HG02981 (cell line): ENCODE data around the gene PRXL2B.

Source experiments
- ATAC-seq: cut with Tn5 transposase; IDR thresholded peaks from one replicate; pipeline ENCODE4 v1.9.1; 2021; ENCODE audit warnings: mild to moderate bottlenecking, moderate library complexity; ENCODE audit not compliant: unreplicated experiment

PRXL2B gene

GRCh38 chr1:2596530-2597333 is 10.2 kb downstream of the PRXL2B start:
- ATAC-seq, result no peak

- ATAC-seq, result no peak
Measured at GRCh38 chr1:2597441-2598328, 11.1 kb downstream of the PRXL2B start.

GRCh38 chr1:2598329-2598931 is 11.9 kb downstream of the PRXL2B start:
- ATAC-seq, result no peak

- ATAC-seq, result no peak
Measured at GRCh38 chr1:2601721-2602303, 15.2 kb downstream of the PRXL2B start.

- no peak for ATAC-seq
Measured at GRCh38 chr1:2602311-2602835, 15.8 kb downstream of the PRXL2B start.

- ATAC-seq, result no peak
Measured at GRCh38 chr1:2602866-2603520, 16.4 kb downstream of the PRXL2B start.

- ATAC-seq, result no peak
Measured at GRCh38 chr1:2603521-2604155, 17.1 kb downstream of the PRXL2B start.

- ATAC-seq, result no peak
Measured at GRCh38 chr1:2604156-2604843, 17.7 kb downstream of the PRXL2B start.

GRCh38 chr1:2604844-2605508 is 18.4 kb downstream of the PRXL2B start:
- ATAC-seq, result no peak

GRCh38 chr1:2605509-2606395 is 19.2 kb downstream of the PRXL2B start:
- ATAC-seq, result no peak

- ATAC-seq, result no peak
Measured at GRCh38 chr1:2606396-2606880, 19.9 kb downstream of the PRXL2B start.

GRCh38 chr1:2606881-2607621 is 20.5 kb downstream of the PRXL2B start:
- no peak for ATAC-seq

GRCh38 chr1:2607641-2608091 is 21.1 kb downstream of the PRXL2B start:
- ATAC-seq, result no peak

- no peak for ATAC-seq
Measured at GRCh38 chr1:2609319-2610035, 22.9 kb downstream of the PRXL2B start.

- ATAC-seq, result no peak
Measured at GRCh38 chr1:2610036-2610959, 23.7 kb downstream of the PRXL2B start.
